Endodermal cell (in vitro differentiated cells): ENCODE results near the gene SPOCK2. TPM values are rescaled to one million over a fixed set of nuclear protein-coding genes. Genes with fewer than 3 reads are reported as not detected.

ENCODE experiments used
- DNase-seq: peaks from one replicate; pipeline ENCODE4 v3.0.0-alpha.2; 2017
- H3K27ac ChIP-seq: 2 replicates; pipeline ENCODE4 v1.5.1; 2013; ENCODE audit warnings: mild to moderate bottlenecking, low read depth, low read length, moderate library complexity
- H3K27me3 ChIP-seq: 2 replicates; pipeline ENCODE4 v1.6.1; 2013; ENCODE audit warnings: mild to moderate bottlenecking, low read length, moderate library complexity; ENCODE audit not compliant: insufficient read depth, control insufficient read depth, poor library complexity, severe bottlenecking
- H3K36me3 ChIP-seq: 2 replicates; pipeline ENCODE4 v1.7.0; 2013; ENCODE audit warnings: mild to moderate bottlenecking, low read length, moderate library complexity; ENCODE audit not compliant: control insufficient read depth, insufficient read depth
- H3K4me1 ChIP-seq: one replicate; pipeline ENCODE4 v1.7.0; 2013; ENCODE audit warnings: low read length; ENCODE audit not compliant: control insufficient read depth, insufficient read depth
- H3K4me3 ChIP-seq: 2 replicates; pipeline ENCODE4 v1.5.1; 2013; ENCODE audit warnings: mild to moderate bottlenecking, low read length, moderate library complexity
- H3K9ac ChIP-seq: 2 replicates; pipeline ENCODE4 v1.6.1; 2013; ENCODE audit warnings: mild to moderate bottlenecking, low read length, moderate library complexity; ENCODE audit not compliant: poor library complexity, severe bottlenecking; ENCODE audit errors: extremely low read depth
- H3K9me3 ChIP-seq: 2 replicates; pipeline ENCODE4 v1.6.1; 2013; ENCODE audit warnings: mild to moderate bottlenecking, low read length, moderate library complexity; ENCODE audit not compliant: control insufficient read depth
- H3K27ac Mint-ChIP-seq: 2 replicates; pipeline ENCODE4 v1.8.0; 2020; ENCODE audit warnings: mixed read lengths
- H3K27me3 Mint-ChIP-seq: 2 replicates; pipeline ENCODE4 v1.8.0; 2021; ENCODE audit warnings: mild to moderate bottlenecking, mixed read lengths; ENCODE audit not compliant: insufficient read depth
- H3K36me3 Mint-ChIP-seq: 2 replicates; pipeline ENCODE4 v1.8.0; 2020; ENCODE audit warnings: low read depth, mixed read lengths
- H3K4me1 Mint-ChIP-seq: 2 replicates; pipeline ENCODE4 v1.8.0; 2020; ENCODE audit warnings: mixed read lengths
- H3K4me3 Mint-ChIP-seq: 2 replicates; pipeline ENCODE4 v1.8.0; 2020; ENCODE audit warnings: mild to moderate bottlenecking, moderate library complexity, mixed read lengths
- H3K9me3 Mint-ChIP-seq: 2 replicates; pipeline ENCODE4 v1.8.0; 2020; ENCODE audit warnings: mild to moderate bottlenecking, mixed read lengths
- WGBS, 2 experiments: methylation state at CpG; one replicate each; pipeline versions ENCODE4 v1.1.5 to v1.1.7; 2013; ENCODE audit warnings: missing lambda C conversion rate in 2 of 2, mixed read lengths in 1 of 2; ENCODE audit not compliant: insufficient coverage in 1 of 2, insufficient read length in 1 of 2; 5-methylcytosine and 5-hydroxymethylcytosine counted together
- total RNA-seq, 2 donors: library from RNA; stranded (reverse); fragmentation: NEBNext Ultra II Directional in 1 of 2; extraction: Animal tissue kit (Norgen Biotek cat#: 25700) in 1 of 2; gene quantifications; 2 replicates in 1 of 2; 3 replicates in 1 of 2; pipeline ENCODE4 v1.2.1, GENCODE V29; 2021
- TF ChIP-seq, protein P1 (sequence below): fragments of 200-600 bp; sonication (generic); conservative IDR thresholded peaks from 2 replicates; pipeline ENCODE4 v1.5.0; 2021; ENCODE audit warnings: antibody characterized with exemption, mild to moderate bottlenecking

Gene SPOCK2
- total RNA-seq, 2 donors from 2014 or later: 1.6 to 3.7 TPM

GRCh38 chr10:72098836-72099599, 10.7 kb upstream of the SPOCK2 start:
- H3K9ac ChIP-seq: no peak overlapping the region
- Mint-ChIP-seq H3K4me3 (no peak overlapping the region), H3K9me3 (no peaks in the 10 kb centered on the region), H3K27ac (no peak overlapping the region), H3K27me3 (no peaks in the 10 kb centered on the region), H3K4me1 (peaks cover 7% of the 10 kb centered on the region), H3K36me3 (peaks cover 40% of the 10 kb centered on the region)
- no peaks in the 10 kb centered on the region for H3K27me3 ChIP-seq
- no peak for DNase-seq
- no peak overlapping the region for H3K27ac ChIP-seq
- TF ChIP-seq, protein P1, sequence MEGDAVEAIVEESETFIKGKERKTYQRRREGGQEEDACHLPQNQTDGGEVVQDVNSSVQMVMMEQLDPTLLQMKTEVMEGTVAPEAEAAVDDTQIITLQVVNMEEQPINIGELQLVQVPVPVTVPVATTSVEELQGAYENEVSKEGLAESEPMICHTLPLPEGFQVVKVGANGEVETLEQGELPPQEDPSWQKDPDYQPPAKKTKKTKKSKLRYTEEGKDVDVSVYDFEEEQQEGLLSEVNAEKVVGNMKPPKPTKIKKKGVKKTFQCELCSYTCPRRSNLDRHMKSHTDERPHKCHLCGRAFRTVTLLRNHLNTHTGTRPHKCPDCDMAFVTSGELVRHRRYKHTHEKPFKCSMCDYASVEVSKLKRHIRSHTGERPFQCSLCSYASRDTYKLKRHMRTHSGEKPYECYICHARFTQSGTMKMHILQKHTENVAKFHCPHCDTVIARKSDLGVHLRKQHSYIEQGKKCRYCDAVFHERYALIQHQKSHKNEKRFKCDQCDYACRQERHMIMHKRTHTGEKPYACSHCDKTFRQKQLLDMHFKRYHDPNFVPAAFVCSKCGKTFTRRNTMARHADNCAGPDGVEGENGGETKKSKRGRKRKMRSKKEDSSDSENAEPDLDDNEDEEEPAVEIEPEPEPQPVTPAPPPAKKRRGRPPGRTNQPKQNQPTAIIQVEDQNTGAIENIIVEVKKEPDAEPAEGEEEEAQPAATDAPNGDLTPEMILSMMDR: no peak
- no peaks in the 10 kb centered on the region for H3K4me1 ChIP-seq
- H3K4me3 ChIP-seq: no peak overlapping the region
- peaks cover 32% of the 10 kb centered on the region for H3K36me3 ChIP-seq
- 96% methylated on average over 4 to 6 of the region's 6 CpGs for WGBS, 2 experiments
- no peaks in the 10 kb centered on the region for H3K9me3 ChIP-seq

- no peak for DNase-seq
- no peak overlapping the region for H3K4me3 ChIP-seq
- H3K36me3 ChIP-seq: peaks cover 32% of the 10 kb centered on the region
- H3K27me3 ChIP-seq: no peaks in the 10 kb centered on the region
- Mint-ChIP-seq H3K27ac (no peak overlapping the region), H3K27me3 (no peaks in the 10 kb centered on the region), H3K36me3 (peaks cover 36% of the 10 kb centered on the region), H3K4me1 (peaks cover 7% of the 10 kb centered on the region), H3K4me3 (no peak overlapping the region), H3K9me3 (no peaks in the 10 kb centered on the region)
- no peaks in the 10 kb centered on the region for H3K4me1 ChIP-seq
- H3K9me3 ChIP-seq: no peaks in the 10 kb centered on the region
- 80 to 92% methylated on average over 1 to 3 of the region's 3 CpGs for WGBS, 2 experiments
- no peak overlapping the region for H3K27ac ChIP-seq
- no peak overlapping the region for H3K9ac ChIP-seq
- TF ChIP-seq, protein P1: no peak
Measured at GRCh38 chr10:72098301-72098835, 10.0 kb upstream of the SPOCK2 start.

- no peak overlapping the region for H3K4me3 Mint-ChIP-seq
- Histone ChIP-seq H3K9ac (no peak overlapping the region), H3K4me1 (no peaks in the 10 kb centered on the region), H3K27ac (no peak overlapping the region), H3K9me3 (no peaks in the 10 kb centered on the region), H3K27me3 (no peaks in the 10 kb centered on the region), H3K36me3 (peaks cover 32% of the 10 kb centered on the region), H3K4me3 (no peak overlapping the region)
- H3K36me3 Mint-ChIP-seq: peaks cover 33% of the 10 kb centered on the region
- peaks cover 7% of the 10 kb centered on the region for H3K4me1 Mint-ChIP-seq
- no peak overlapping the region for H3K27ac Mint-ChIP-seq
- 87 to 99% methylated on average over 5 to 9 of the region's 9 CpGs for WGBS, 2 experiments
- TF ChIP-seq, protein P1: no peak
- H3K27me3 Mint-ChIP-seq: no peaks in the 10 kb centered on the region
- H3K9me3 Mint-ChIP-seq: no peaks in the 10 kb centered on the region
- no peak for DNase-seq
Measured at GRCh38 chr10:72097448-72098300, 9.3 kb upstream of the SPOCK2 start.
